Peyer's patch (tissue), 4 donors: ENCODE results near the gene HS3ST5. TPM values are rescaled to one million over a fixed set of nuclear protein-coding genes. Genes with fewer than 3 reads are reported as not detected.

Source experiments
- DNase-seq, 3 donors: peaks; one replicate each; pipeline ENCODE4 v3.0.0-alpha.2; 2017 to 2019
- H3K27ac ChIP-seq, 4 donors: fragments of 200-600 bp; sonication (generic); one replicate each; pipeline ENCODE4 v1.5.1; 2016 to 2019
- H3K27me3 ChIP-seq, 2 donors: fragments of 200-600 bp; sonication (generic); one replicate each; pipeline ENCODE4 v1.5.1; 2019
- H3K36me3 ChIP-seq, 3 donors: fragments of 200-600 bp; sonication (generic); one replicate each; pipeline ENCODE4 v1.5.1; 2016 to 2019
- H3K4me1 ChIP-seq, 4 donors: fragments of 200-600 bp; sonication (generic); one replicate each; pipeline ENCODE4 v1.5.1; 2016 to 2019
- H3K4me3 ChIP-seq, 4 donors: fragments of 200-600 bp; sonication (generic); 1 replicate in 3 of 4; 2 replicates in 1 of 4; pipeline ENCODE4 v1.5.1; 2016 to 2019; ENCODE audit warnings: mild to moderate bottlenecking in 1 of 4
- H3K9me3 ChIP-seq, 4 donors: fragments of 200-600 bp; sonication (generic); one replicate each; pipeline ENCODE4 v1.5.1; 2016 to 2019; ENCODE audit warnings: mild to moderate bottlenecking in 1 of 4
- CTCF ChIP-seq, 6 experiments: fragments of 450-650 bp in 4 of 6; fragments of 200-600 bp in 2 of 6; sonication (generic) in 1 of 6; IDR thresholded peaks; one replicate each; pipeline ENCODE4 v1.5.1; 2017 to 2019; ENCODE audit warnings: antibody characterized with exemption in 6 of 6, mild to moderate bottlenecking in 3 of 6, moderate library complexity in 1 of 6
- POLR2A ChIP-seq, 2 donors: fragments of 450-650 bp; IDR thresholded peaks; one replicate each; pipeline ENCODE4 v1.5.1; 2017; ENCODE audit warnings: antibody characterized with exemption in 2 of 2, mild to moderate bottlenecking in 2 of 2, moderate library complexity in 2 of 2
- total RNA-seq, 4 donors: library from RNA; depleted of rRNA; stranded (reverse); fragments of >200 nt; gene quantifications; one replicate each; pipeline ENCODE4 v1.1.0, GENCODE V29; 2016

HS3ST5 gene
- total RNA-seq, 4 donors from 2014 or later = not detected

DNA sequence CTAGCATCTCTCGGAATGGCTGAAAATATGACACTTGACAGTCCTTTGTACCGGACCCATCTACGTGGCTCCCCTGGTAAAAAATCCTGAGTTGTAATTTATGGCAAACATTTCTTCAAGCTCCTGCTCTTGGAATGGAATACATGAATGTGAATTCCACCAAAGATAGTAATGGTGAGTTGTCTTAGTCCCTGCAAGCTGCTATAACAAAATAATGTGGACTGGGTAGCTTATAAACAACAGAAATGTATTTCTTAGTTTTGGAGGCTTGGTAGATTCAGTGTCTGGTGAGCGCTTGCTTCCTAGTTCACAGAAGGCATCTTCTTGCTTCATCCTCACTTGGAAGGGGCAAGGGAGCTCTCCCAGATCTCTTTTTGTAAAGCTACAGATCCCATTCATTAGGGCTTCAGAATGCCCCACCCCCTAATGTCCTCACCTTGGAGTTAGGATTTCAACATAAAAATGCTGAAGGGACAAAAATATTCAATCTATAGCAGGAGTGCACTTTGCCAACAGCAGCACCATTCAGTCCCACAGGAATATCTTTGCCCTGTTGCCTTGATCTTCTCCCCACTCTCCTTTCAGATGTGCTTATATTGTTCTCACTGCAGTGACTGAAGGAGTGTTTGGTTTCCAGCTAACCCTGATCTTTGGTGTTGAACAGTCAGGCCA is 204.1 kb downstream of the HS3ST5 start:
- no peak overlapping the region for H3K4me3 ChIP-seq
- no peak for DNase-seq
- no peaks in the 10 kb centered on the region for H3K36me3 ChIP-seq
- H3K27me3 ChIP-seq = no peaks in the 10 kb centered on the region
- no peaks in the 10 kb centered on the region for H3K4me1 ChIP-seq
- no peaks in the 10 kb centered on the region for H3K9me3 ChIP-seq
- TF ChIP-seq POLR2A (IDR thresholded peaks at IDR 0.05) (no peak), CTCF (IDR thresholded peaks at IDR 0.05) (no peak)
- H3K27ac ChIP-seq = no peak overlapping the region

GRCh38 chr6:114135363-114135971 is 207.4 kb downstream of the HS3ST5 start:
- no peaks in the 10 kb centered on the region for H3K36me3 ChIP-seq
- no peak for TF ChIP-seq POLR2A (IDR thresholded peaks at IDR 0.05)
- TF ChIP-seq CTCF (IDR thresholded peaks at IDR 0.05) = no peak
- H3K27ac ChIP-seq = no peak overlapping the region
- no peak overlapping the region for H3K4me3 ChIP-seq
- no peaks in the 10 kb centered on the region for H3K9me3 ChIP-seq
- H3K27me3 ChIP-seq = no peaks in the 10 kb centered on the region
- DNase-seq = no peak
- H3K4me1 ChIP-seq = no peaks in the 10 kb centered on the region

DNA sequence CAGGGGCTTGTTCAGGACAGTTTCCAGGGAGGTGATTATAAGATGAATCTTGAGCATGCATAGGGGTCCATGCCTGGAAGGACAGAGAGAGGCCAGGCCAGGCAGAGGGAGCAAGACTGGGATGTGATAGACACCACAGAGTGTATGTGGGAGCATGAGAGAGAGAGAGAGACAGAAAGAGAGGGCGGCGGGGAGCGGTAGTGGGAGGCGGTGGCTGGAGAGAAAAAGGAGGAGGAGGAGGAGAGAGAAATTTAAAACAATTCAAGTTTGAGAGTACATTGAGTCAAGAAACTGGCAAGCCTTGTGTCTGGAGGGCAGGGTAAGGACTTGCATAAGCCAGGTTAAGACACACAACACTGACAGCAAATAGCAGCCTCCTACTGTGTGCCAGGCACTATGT is 209.0 kb downstream of the HS3ST5 start:
- TF ChIP-seq CTCF (IDR thresholded peaks at IDR 0.05) = no peak
- no peak for TF ChIP-seq POLR2A (IDR thresholded peaks at IDR 0.05)
- Histone ChIP-seq H3K27me3 (no peaks in the 10 kb centered on the region), H3K4me3 (no peak overlapping the region), H3K27ac (no peak overlapping the region), H3K36me3 (no peaks in the 10 kb centered on the region), H3K4me1 (no peaks in the 10 kb centered on the region), H3K9me3 (no peaks in the 10 kb centered on the region)
- DNase-seq = no peak

- H3K4me1 ChIP-seq = no peaks in the 10 kb centered on the region
- H3K36me3 ChIP-seq = no peaks in the 10 kb centered on the region
- H3K4me3 ChIP-seq = no peak overlapping the region
- DNase-seq = no peak
- TF ChIP-seq POLR2A (IDR thresholded peaks at IDR 0.05) = no peak
- no peaks in the 10 kb centered on the region for H3K9me3 ChIP-seq
- H3K27ac ChIP-seq = no peak overlapping the region
- no peaks in the 10 kb centered on the region for H3K27me3 ChIP-seq
Observed at GRCh38 chr6:114131945-114132344, 210.9 kb downstream of the HS3ST5 start.

- H3K4me3 ChIP-seq = no peak overlapping the region
- no peak for DNase-seq
- no peaks in the 10 kb centered on the region for H3K36me3 ChIP-seq
- no peak overlapping the region for H3K27ac ChIP-seq
- H3K27me3 ChIP-seq = no peaks in the 10 kb centered on the region
- H3K9me3 ChIP-seq = no peaks in the 10 kb centered on the region
- no peaks in the 10 kb centered on the region for H3K4me1 ChIP-seq
- TF ChIP-seq CTCF (IDR thresholded peaks at IDR 0.05) (no peak), POLR2A (IDR thresholded peaks at IDR 0.05) (no peak)
Observed at GRCh38 chr6:114125576-114125975, 217.2 kb downstream of the HS3ST5 start.

- no peak overlapping the region for H3K4me3 ChIP-seq
- H3K9me3 ChIP-seq = no peaks in the 10 kb centered on the region
- DNase-seq = no peak
- TF ChIP-seq POLR2A (IDR thresholded peaks at IDR 0.05) = no peak
- TF ChIP-seq CTCF (IDR thresholded peaks at IDR 0.05) = no peak
- H3K27me3 ChIP-seq = no peaks in the 10 kb centered on the region
- no peaks in the 10 kb centered on the region for H3K4me1 ChIP-seq
- H3K36me3 ChIP-seq = no peaks in the 10 kb centered on the region
- H3K27ac ChIP-seq = no peak overlapping the region
Observed at GRCh38 chr6:114121913-114122662, 220.7 kb downstream of the HS3ST5 start.
